Esophagus squamous epithelium (tissue), 4 donors: ENCODE measurements around the gene EFHC2.

Experiments used
- CTCF ChIP-seq, 6 experiments: fragments of 450-650 bp in 4 of 6; fragments of 200-600 bp in 2 of 6; sonication (generic) in 2 of 6; IDR thresholded peaks; one replicate each; pipeline ENCODE4 v1.5.1; 2016 to 2019; ENCODE audit warnings: antibody characterized with exemption in 6 of 6, mild to moderate bottlenecking in 4 of 6, moderate library complexity in 4 of 6
- POLR2A ChIP-seq, 4 donors: fragments of 450-650 bp; IDR thresholded peaks; one replicate each; pipeline ENCODE4 v1.6.1; 2017; ENCODE audit warnings: antibody characterized with exemption in 4 of 4, mild to moderate bottlenecking in 4 of 4, moderate library complexity in 3 of 4

GRCh38 chrX:44232081-44232480 is 111.4 kb downstream of the EFHC2 start:
- TF ChIP-seq CTCF (IDR thresholded peaks at IDR 0.05) (no peak), POLR2A (IDR thresholded peaks at IDR 0.05) (no peak)
